ENCODE results near the gene MAPKAPK2.

DNA sequence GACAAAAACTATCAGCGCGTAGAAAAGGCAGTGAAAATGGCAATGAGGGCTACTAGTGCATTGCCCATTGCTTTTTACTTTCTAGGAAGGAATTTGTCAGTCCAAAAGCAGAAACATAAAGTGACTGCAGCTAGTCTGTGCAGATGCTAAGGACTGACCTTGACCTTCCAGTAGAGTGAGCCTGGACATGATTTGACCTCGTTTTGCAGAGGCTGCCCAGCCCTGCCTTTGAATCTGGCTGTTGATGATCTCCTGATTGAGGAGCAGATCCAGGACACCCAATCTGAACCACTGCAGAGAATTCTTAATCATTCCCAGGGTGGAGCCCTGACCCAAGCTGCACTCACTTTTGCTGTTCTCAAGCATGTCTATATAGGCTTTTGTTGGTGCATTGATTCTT is 27.8 kb upstream of the MAPKAPK2 start:
- TF ChIP-seq, protein P1, sequence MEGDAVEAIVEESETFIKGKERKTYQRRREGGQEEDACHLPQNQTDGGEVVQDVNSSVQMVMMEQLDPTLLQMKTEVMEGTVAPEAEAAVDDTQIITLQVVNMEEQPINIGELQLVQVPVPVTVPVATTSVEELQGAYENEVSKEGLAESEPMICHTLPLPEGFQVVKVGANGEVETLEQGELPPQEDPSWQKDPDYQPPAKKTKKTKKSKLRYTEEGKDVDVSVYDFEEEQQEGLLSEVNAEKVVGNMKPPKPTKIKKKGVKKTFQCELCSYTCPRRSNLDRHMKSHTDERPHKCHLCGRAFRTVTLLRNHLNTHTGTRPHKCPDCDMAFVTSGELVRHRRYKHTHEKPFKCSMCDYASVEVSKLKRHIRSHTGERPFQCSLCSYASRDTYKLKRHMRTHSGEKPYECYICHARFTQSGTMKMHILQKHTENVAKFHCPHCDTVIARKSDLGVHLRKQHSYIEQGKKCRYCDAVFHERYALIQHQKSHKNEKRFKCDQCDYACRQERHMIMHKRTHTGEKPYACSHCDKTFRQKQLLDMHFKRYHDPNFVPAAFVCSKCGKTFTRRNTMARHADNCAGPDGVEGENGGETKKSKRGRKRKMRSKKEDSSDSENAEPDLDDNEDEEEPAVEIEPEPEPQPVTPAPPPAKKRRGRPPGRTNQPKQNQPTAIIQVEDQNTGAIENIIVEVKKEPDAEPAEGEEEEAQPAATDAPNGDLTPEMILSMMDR (IDR thresholded peaks at IDR 0.05): no peak
- TF ChIP-seq, protein P2, sequence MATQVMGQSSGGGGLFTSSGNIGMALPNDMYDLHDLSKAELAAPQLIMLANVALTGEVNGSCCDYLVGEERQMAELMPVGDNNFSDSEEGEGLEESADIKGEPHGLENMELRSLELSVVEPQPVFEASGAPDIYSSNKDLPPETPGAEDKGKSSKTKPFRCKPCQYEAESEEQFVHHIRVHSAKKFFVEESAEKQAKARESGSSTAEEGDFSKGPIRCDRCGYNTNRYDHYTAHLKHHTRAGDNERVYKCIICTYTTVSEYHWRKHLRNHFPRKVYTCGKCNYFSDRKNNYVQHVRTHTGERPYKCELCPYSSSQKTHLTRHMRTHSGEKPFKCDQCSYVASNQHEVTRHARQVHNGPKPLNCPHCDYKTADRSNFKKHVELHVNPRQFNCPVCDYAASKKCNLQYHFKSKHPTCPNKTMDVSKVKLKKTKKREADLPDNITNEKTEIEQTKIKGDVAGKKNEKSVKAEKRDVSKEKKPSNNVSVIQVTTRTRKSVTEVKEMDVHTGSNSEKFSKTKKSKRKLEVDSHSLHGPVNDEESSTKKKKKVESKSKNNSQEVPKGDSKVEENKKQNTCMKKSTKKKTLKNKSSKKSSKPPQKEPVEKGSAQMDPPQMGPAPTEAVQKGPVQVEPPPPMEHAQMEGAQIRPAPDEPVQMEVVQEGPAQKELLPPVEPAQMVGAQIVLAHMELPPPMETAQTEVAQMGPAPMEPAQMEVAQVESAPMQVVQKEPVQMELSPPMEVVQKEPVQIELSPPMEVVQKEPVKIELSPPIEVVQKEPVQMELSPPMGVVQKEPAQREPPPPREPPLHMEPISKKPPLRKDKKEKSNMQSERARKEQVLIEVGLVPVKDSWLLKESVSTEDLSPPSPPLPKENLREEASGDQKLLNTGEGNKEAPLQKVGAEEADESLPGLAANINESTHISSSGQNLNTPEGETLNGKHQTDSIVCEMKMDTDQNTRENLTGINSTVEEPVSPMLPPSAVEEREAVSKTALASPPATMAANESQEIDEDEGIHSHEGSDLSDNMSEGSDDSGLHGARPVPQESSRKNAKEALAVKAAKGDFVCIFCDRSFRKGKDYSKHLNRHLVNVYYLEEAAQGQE (IDR thresholded peaks at IDR 0.05; ENCODE audit: insufficient read depth in 1 of 2, low read depth in 2 of 2, low read length in 1 of 2): no peak
- TF ChIP-seq SIN3A (IDR thresholded peaks at IDR 0.05; ENCODE audit: borderline replicate concordance, insufficient read depth, low read depth, low read length): no peak
- TF ChIP-seq TCF7L2 (IDR thresholded peaks at IDR 0.05; ENCODE audit: low read depth, low read length): no peak
